ENCODE results near the gene ERC2. TPM values are rescaled to one million over a fixed set of nuclear protein-coding genes. Genes with fewer than 3 reads are reported as not detected.

Gene ERC2
- polyA plus RNA-seq, 2 of the 4 experiments (the other 2 are of a cell fraction): 0.16 TPM; not detected in 1

DNA sequence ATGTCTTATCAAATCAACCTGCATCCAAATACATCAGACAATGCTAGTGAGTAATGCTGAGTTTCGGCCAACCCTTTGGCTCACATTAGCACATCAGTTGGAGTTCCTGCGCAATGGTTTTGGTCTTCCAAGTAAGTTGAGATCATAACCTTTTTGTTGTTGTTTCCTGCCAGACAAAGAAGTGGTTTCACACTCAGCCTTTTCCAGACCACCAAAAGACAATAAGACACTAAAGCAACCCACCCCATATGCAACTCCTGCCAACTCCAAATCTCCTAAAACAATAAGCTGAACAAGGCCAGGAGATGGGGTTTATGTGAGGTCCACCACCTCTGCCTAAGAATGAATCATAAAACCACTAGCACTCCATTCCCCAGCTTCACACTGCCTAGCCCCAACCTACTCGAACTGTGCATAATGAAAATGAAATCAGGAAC, 177.0 kb downstream of the ERC2 start:
- H3K9me3 ChIP-seq: no peaks in the 10 kb centered on the region
- ChIA-PET POLR2A (no interaction called here), CTCF (no interaction called here)
- FAIRE-seq (no peak), DNase-seq (ENCODE audit: low read depth in 1 of 2, low spot score in 1 of 2) (no peak), ATAC-seq (no peak)
- no peak overlapping the region for H3K4me2 ChIP-seq
- no peak overlapping the region for H3K4me3 ChIP-seq
- 24% methylated on average over 3 of the region's 3 CpGs for WGBS (ENCODE audit: missing lambda C conversion rate)
- TF ChIP-seq HOXA7 (CRISPR knock-in tag; IDR thresholded peaks at IDR 0.05) (no peak), GATA3 (IDR thresholded peaks at IDR 0.05; ENCODE audit: borderline replicate concordance) (no peak), MAZ (IDR thresholded peaks at IDR 0.05; ENCODE audit: borderline replicate concordance, low read depth, low read length) (no peak), EP300 (IDR thresholded peaks at IDR 0.05) (no peak), MAFK (IDR thresholded peaks at IDR 0.05; ENCODE audit: partially characterized antibody) (no peak), RFX5 (IDR thresholded peaks at IDR 0.05) (no peak), HDAC2 (IDR thresholded peaks at IDR 0.05) (no peak), POLR2AphosphoS2 (conservative IDR thresholded peaks at IDR 0.05; ENCODE audit: low read length) (no peak), EHMT2 (IDR thresholded peaks at IDR 0.05; ENCODE audit: low read depth) (no peak), RNF2 (IDR thresholded peaks at IDR 0.05; ENCODE audit: borderline replicate concordance, low read depth) (no peak), FOSB (CRISPR knock-in tag; IDR thresholded peaks at IDR 0.05) (no peak)
- TF ChIP-seq, protein P1, sequence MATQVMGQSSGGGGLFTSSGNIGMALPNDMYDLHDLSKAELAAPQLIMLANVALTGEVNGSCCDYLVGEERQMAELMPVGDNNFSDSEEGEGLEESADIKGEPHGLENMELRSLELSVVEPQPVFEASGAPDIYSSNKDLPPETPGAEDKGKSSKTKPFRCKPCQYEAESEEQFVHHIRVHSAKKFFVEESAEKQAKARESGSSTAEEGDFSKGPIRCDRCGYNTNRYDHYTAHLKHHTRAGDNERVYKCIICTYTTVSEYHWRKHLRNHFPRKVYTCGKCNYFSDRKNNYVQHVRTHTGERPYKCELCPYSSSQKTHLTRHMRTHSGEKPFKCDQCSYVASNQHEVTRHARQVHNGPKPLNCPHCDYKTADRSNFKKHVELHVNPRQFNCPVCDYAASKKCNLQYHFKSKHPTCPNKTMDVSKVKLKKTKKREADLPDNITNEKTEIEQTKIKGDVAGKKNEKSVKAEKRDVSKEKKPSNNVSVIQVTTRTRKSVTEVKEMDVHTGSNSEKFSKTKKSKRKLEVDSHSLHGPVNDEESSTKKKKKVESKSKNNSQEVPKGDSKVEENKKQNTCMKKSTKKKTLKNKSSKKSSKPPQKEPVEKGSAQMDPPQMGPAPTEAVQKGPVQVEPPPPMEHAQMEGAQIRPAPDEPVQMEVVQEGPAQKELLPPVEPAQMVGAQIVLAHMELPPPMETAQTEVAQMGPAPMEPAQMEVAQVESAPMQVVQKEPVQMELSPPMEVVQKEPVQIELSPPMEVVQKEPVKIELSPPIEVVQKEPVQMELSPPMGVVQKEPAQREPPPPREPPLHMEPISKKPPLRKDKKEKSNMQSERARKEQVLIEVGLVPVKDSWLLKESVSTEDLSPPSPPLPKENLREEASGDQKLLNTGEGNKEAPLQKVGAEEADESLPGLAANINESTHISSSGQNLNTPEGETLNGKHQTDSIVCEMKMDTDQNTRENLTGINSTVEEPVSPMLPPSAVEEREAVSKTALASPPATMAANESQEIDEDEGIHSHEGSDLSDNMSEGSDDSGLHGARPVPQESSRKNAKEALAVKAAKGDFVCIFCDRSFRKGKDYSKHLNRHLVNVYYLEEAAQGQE (IDR thresholded peaks at IDR 0.05): no peak
- TF ChIP-seq, protein P2, sequence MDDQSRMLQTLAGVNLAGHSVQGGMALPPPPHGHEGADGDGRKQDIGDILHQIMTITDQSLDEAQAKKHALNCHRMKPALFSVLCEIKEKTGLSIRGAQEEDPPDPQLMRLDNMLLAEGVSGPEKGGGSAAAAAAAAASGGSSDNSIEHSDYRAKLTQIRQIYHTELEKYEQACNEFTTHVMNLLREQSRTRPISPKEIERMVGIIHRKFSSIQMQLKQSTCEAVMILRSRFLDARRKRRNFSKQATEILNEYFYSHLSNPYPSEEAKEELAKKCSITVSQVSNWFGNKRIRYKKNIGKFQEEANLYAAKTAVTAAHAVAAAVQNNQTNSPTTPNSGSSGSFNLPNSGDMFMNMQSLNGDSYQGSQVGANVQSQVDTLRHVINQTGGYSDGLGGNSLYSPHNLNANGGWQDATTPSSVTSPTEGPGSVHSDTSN (IDR thresholded peaks at IDR 0.05): no peak
- TF ChIP-seq, protein P3, sequence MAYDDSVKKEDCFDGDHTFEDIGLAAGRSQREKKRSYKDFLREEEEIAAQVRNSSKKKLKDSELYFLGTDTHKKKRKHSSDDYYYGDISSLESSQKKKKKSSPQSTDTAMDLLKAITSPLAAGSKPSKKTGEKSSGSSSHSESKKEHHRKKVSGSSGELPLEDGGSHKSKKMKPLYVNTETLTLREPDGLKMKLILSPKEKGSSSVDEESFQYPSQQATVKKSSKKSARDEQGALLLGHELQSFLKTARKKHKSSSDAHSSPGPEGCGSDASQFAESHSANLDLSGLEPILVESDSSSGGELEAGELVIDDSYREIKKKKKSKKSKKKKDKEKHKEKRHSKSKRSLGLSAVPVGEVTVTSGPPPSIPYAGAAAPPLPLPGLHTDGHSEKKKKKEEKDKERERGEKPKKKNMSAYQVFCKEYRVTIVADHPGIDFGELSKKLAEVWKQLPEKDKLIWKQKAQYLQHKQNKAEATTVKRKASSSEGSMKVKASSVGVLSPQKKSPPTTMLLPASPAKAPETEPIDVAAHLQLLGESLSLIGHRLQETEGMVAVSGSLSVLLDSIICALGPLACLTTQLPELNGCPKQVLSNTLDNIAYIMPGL (CRISPR knock-in tag; IDR thresholded peaks at IDR 0.05; ENCODE audit: borderline replicate concordance): no peak
- TF ChIP-seq, protein P4, sequence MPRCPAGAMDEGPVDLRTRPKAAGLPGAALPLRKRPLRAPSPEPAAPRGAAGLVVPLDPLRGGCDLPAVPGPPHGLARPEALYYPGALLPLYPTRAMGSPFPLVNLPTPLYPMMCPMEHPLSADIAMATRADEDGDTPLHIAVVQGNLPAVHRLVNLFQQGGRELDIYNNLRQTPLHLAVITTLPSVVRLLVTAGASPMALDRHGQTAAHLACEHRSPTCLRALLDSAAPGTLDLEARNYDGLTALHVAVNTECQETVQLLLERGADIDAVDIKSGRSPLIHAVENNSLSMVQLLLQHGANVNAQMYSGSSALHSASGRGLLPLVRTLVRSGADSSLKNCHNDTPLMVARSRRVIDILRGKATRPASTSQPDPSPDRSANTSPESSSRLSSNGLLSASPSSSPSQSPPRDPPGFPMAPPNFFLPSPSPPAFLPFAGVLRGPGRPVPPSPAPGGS (IDR thresholded peaks at IDR 0.05): no peak
- H3K27ac ChIP-seq: no peak overlapping the region
- H3K4me1 ChIP-seq: no peaks in the 10 kb centered on the region

DNA sequence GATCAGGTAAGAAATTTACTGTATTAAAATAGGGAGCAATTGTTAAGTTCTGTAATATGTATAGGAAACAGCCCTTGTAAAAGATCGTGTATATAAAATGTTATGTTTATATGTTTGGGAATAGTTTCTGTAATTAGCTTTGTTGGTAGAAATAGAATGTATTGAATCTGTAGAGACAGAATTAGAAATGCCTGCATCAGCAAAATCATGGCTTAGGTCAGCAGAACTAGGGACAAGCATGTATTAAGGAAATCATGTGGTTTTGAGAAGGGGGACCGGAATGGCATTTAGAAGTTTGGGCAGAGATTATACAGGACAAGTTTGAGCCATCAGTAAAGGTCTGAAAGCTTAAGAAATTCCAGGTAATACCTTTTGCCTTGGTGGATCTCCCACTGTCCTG, 177.9 kb downstream of the ERC2 start:
- POLR2A ChIA-PET: no interaction called here
- FAIRE-seq: no peak
- Histone ChIP-seq H3K4me2 (no peak overlapping the region), H3K4me3 (no peak overlapping the region), H3K4me1 (no peaks in the 10 kb centered on the region), H3K27ac (no peak overlapping the region), H3K9me3 (no peaks in the 10 kb centered on the region)
- WGBS (ENCODE audit: missing lambda C conversion rate): 0% methylated on average over 2 of the region's 2 CpGs
- TF ChIP-seq MAFK (IDR thresholded peaks at IDR 0.05; ENCODE audit: partially characterized antibody) (peak; percentile 74), EHF (CRISPR knock-in tag; IDR thresholded peaks at IDR 0.05) (no peak)
- no peak for DNase-seq (ENCODE audit: low read depth in 1 of 2, low spot score in 1 of 2)
- CTCF ChIA-PET: no interaction called here
- ATAC-seq: no peak

DNA sequence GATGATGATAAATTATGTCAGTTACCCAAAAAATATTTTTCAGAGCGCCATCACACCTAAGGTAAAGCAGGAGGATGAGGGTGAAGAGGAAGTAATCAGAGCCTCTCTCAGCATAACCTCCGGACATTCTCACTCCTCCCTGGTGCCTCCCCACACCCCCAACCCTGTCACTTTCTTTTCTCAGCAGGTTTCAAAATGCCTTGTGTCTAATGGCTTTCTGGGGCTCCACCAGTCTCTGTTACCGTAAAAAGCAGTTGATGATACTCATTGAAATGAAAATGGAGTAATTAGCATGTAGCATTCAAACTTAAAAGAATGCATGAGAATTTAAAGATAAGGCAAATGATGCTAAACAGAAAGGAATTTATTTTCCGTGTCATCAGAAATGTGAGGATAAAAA, 180.0 kb downstream of the ERC2 start:
- DNase-seq (ENCODE audit: low read depth in 1 of 2, low spot score in 1 of 2) (no peak), ATAC-seq (no peak), FAIRE-seq (no peak)
- POLR2A ChIA-PET: no interaction called here
- H3K4me2 ChIP-seq: no peak overlapping the region
- no peak overlapping the region for H3K4me3 ChIP-seq
- no peaks in the 10 kb centered on the region for H3K4me1 ChIP-seq
- no peaks in the 10 kb centered on the region for H3K9me3 ChIP-seq
- CTCF ChIA-PET: no interaction called here
- no peak overlapping the region for H3K27ac ChIP-seq
- WGBS (ENCODE audit: missing lambda C conversion rate): 12% methylated on average over 4 of the region's 4 CpGs
- TF ChIP-seq, protein P5, sequence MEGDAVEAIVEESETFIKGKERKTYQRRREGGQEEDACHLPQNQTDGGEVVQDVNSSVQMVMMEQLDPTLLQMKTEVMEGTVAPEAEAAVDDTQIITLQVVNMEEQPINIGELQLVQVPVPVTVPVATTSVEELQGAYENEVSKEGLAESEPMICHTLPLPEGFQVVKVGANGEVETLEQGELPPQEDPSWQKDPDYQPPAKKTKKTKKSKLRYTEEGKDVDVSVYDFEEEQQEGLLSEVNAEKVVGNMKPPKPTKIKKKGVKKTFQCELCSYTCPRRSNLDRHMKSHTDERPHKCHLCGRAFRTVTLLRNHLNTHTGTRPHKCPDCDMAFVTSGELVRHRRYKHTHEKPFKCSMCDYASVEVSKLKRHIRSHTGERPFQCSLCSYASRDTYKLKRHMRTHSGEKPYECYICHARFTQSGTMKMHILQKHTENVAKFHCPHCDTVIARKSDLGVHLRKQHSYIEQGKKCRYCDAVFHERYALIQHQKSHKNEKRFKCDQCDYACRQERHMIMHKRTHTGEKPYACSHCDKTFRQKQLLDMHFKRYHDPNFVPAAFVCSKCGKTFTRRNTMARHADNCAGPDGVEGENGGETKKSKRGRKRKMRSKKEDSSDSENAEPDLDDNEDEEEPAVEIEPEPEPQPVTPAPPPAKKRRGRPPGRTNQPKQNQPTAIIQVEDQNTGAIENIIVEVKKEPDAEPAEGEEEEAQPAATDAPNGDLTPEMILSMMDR (IDR thresholded peaks at IDR 0.05): no peak
- TF ChIP-seq HOXA7 (CRISPR knock-in tag; IDR thresholded peaks at IDR 0.05) (no peak), GATA3 (IDR thresholded peaks at IDR 0.05; ENCODE audit: borderline replicate concordance) (no peak), TFCP2L1 (CRISPR knock-in tag; IDR thresholded peaks at IDR 0.05) (no peak)
- TF ChIP-seq, protein P4 (IDR thresholded peaks at IDR 0.05): no peak
- TF ChIP-seq, protein P3 (CRISPR knock-in tag; IDR thresholded peaks at IDR 0.05; ENCODE audit: borderline replicate concordance): no peak
- TF ChIP-seq, protein P2 (IDR thresholded peaks at IDR 0.05): no peak
